GM19099 (cell line): Measurements from ENCODE around the gene ENPP3.

Source experiments
- POLR2A ChIP-seq: IDR thresholded peaks from 3 replicates; pipeline ENCODE4 v1.6.1; 2011; ENCODE audit warnings: low read depth; ENCODE audit not compliant: insufficient read length; ENCODE audit errors: extremely low read depth

Gene ENPP3

GRCh38 chr6:131657630-131658111, 20.6 kb downstream of the ENPP3 start:
- no peak for TF ChIP-seq POLR2A

GRCh38 chr6:131658287-131658686, 21.2 kb downstream of the ENPP3 start:
- TF ChIP-seq POLR2A, result no peak

- TF ChIP-seq POLR2A, result no peak
Observed at GRCh38 chr6:131660195-131660594, 23.1 kb downstream of the ENPP3 start.

DNA sequence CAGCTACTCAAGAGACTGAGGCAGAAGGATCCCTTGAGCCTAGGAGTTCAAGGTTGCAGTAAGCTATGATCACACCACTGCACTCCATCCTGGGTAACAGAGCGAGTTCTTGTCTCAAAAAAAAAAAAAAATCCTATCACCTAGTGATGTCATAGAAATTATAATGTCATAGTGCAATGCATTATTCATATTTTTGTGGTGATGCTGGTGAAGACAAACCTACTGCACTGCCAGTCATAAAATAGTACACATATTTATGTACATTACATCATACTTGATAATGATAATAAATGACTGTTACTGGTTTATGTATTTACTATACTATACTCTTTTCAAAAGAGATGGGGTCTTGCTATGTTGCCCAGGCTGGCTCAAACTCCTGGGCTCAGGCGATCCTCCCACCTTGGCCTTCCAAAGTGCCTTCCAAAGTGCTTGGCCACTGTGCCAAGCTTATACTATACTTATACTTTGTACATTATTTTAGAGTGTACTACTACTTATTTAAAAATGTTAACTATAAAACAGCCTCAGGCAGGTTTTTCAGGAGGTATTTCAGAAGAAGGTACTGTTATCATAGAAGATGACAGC, 26.6 kb downstream of the ENPP3 start:
- no peak for TF ChIP-seq POLR2A

- no peak for TF ChIP-seq POLR2A
Observed at GRCh38 chr6:131669891-131670290, 32.8 kb downstream of the ENPP3 start.

DNA sequence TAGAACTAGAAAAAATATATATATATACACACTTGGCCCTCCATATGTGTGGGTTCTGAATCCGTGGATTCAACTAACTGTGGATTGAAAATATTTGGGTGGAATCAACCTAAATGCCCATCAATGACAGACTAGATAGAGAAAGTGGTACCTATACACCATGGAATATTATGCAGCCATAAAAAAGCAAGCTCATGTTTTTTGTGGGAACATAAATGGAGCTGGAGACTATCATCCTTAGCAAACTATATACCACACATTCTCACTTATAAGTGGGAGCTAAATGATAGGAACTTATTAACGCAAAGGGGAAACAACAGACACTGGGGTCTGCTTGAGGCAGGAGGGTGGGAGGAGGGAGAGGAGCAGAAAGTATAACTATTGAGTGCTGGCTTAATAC, 36.1 kb downstream of the ENPP3 start:
- TF ChIP-seq POLR2A, result no peak

DNA sequence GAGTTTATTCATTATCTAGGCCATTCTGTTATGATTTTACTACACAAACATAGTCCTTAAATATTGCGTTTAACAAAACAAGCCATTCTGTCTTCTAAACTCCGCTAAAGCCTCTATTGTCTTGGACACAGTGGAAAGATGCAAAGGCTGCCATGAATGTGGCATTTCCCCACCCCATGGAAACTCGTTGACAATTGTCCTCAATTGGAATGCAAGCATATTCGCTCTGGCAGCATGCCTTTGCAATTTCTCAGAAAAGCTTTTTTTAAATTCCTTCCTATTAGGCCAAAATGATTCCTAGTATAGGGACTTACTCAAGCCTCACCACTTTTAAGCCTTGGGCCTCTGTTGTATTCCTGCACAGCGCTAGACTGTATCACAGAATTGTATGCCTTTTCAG, 41.3 kb downstream of the ENPP3 start:
- TF ChIP-seq POLR2A, result no peak

GRCh38 chr6:131680868-131681267, 43.8 kb downstream of the ENPP3 start:
- no peak for TF ChIP-seq POLR2A

- TF ChIP-seq POLR2A, result no peak
Observed at GRCh38 chr6:131681585-131681984, 44.5 kb downstream of the ENPP3 start.

DNA sequence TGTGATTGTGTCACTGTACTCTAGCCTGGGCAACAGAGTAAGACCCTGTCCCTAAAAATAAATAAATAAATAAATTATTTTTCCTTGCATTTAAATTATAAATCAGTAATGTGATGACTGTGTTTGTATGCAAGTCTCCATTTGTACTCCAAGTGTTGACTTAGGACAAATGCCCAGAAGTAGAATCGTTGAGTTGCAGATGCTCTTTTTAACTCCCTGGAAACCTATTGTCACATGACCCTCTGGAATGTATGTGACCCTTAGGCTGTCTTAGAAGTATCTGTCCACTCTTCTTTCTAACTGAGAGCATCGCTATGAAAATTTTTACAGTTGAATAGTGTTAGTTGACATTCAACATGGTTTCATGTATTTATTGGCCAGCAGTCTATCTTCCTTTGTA, 45.3 kb downstream of the ENPP3 start:
- TF ChIP-seq POLR2A, result no peak

- no peak for TF ChIP-seq POLR2A
Observed at GRCh38 chr6:131683479-131683878, 46.4 kb downstream of the ENPP3 start.

DNA sequence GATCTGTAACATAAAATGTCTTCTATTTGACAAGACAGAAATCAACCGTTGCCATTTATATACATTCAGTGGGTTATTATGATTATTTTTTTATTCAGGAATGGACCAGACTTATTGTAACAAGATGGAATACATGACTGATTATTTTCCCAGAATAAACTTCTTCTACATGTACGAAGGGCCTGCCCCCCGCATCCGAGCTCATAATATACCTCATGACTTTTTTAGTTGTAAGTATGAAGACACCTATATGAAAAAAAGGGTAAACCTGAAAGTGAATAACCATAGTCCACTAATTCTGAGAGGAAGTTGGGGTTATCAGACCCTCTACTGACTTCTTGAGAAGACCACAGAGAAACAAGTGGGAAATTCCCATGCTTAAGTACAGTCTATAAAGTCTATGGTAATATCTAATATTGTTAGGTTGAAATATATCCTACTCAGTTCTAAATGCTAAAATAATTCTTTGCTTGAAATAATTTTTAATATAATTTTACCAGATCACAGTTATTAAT, 48.2 kb downstream of the ENPP3 start:
- TF ChIP-seq POLR2A, result no peak

GRCh38 chr6:131687022-131687421, 49.9 kb downstream of the ENPP3 start:
- TF ChIP-seq POLR2A, result no peak

- no peak for TF ChIP-seq POLR2A
Observed at GRCh38 chr6:131688286-131688685, 51.2 kb downstream of the ENPP3 start.

DNA sequence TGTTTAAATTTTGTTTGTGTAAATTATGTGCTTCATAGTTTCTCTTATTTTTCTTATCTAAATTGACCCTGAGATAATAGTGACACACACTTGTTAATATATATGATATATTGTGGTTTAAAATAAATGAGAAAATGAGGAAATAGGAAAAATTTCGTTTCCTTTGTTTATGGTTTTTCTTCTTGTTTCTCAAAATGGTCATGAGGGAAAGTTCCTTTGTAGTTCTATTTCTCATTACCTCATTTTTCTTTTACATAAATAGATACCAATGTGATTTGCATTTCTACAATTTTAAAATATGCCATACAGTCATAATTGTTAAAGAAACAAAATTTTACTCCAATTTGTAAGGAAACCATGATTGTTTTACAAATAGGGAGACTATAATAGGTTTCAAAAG, 54.9 kb downstream of the ENPP3 start:
- no peak for TF ChIP-seq POLR2A

- TF ChIP-seq POLR2A, result no peak
Observed at GRCh38 chr6:131692589-131692988, 55.5 kb downstream of the ENPP3 start.

GRCh38 chr6:131693384-131693783, 56.3 kb downstream of the ENPP3 start:
- TF ChIP-seq POLR2A, result no peak
